Stimulated activated CD4-positive, alpha-beta T cell treated with anti-CD3 and anti-CD28 coated beads, Interleukin-12 subunit alpha, Interleukin-12 subunit beta, amount 100 ng/mL, for 48 hours (primary cell): ENCODE measurements around the gene ZBED4.

Experiments
- DNase-seq, 3 donors: peaks; one replicate each; pipeline ENCODE4 v3.0.0-alpha.2; 2020; ENCODE audit warnings: low read depth in 2 of 3, low spot score in 1 of 3

The ZBED4 gene

DNA sequence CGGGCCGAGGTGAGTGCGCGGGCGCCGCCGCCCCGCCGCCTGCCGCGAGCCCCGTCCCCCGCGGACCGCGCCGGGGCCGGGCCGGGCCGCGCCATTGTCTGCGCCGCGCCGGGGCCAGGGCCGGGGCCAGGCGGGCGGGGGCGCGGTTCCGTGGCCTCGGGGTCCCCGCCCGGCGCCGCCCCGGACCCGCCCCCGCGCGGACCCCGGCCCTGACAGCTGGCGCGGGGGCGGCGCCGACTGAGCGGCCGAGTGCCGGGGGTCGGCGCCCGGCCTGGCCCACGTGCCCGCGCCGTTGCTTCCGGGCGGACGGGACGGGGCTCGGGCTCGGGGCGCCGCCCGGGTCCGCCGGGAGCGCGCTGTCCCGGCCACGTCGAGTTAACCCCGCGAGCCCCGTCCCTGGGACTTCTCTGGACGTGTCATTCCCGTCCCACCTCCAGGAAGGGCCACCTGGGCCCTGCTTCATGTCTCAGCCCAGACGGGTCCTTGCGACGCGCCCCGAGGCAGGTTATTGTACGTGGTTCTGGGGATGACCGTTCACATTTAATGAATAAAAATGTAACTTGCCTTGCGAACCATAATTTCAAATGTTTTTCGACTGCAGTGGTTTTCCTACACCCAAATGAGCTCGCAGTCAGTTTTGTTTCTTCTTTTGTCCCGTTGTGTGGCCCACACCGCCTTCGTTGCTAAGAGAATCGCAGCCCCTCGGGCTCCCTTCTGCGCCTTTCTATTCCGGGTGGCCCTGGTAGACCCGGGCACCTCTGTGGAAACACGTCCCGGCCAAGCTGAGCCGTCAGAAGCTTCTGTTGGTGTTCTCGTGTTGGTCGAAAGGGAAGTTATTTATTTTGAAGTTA, 562 bp downstream of the ZBED4 start:
- no peak for DNase-seq

DNA sequence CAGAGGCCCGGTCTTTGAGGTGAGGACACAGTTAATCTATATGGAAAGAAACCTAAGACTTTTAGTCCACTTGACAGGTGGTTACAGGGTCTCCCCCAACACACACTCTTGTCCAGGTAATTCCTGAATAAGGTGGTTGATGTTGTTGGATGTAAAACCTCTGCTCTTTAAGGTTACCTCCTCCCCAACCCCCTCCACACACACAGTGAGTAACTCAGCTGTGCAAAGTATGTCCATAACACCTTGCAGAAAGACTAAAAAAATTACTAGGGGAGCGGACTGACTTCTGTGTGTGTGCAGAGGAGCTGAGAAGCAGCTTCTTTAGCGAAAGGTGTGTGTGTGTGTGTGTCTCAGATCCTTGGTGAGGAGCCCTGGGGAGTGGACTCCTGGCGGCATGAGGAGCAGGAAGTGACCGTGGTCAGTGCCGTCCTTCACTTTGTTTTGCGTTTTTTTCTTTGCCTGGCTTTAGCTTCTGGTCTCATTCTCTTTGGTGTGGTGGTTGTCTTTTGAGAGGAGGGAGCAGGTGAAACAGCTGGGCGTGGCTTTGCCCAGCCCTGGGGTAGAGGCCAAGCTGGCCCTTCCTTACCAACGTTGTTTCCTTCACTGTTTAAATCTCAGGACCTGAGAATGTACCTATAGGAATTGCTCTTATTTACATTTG, 1.7 kb downstream of the ZBED4 start:
- DNase-seq, result no peak

DNA sequence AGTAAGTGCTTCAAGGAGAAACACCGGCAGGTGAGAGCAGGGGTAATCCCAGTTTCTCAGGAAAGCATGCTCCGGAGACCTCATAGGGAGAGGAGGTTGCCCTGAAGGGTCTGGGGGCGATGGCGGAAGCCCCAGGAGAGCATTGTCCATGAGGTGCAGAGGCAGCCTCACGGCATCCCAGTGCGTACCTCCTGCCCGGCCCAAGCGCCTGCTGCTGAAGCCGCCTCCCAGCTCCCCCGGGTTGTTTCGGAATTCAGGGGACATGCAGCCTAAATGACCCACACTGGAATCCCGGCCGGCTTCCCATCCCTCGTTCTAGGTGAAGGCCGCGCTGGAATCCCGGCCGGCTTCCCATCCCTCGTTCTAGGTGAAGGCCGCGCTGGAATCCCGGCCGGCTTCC, 2.7 kb downstream of the ZBED4 start:
- DNase-seq, result no peak

DNA sequence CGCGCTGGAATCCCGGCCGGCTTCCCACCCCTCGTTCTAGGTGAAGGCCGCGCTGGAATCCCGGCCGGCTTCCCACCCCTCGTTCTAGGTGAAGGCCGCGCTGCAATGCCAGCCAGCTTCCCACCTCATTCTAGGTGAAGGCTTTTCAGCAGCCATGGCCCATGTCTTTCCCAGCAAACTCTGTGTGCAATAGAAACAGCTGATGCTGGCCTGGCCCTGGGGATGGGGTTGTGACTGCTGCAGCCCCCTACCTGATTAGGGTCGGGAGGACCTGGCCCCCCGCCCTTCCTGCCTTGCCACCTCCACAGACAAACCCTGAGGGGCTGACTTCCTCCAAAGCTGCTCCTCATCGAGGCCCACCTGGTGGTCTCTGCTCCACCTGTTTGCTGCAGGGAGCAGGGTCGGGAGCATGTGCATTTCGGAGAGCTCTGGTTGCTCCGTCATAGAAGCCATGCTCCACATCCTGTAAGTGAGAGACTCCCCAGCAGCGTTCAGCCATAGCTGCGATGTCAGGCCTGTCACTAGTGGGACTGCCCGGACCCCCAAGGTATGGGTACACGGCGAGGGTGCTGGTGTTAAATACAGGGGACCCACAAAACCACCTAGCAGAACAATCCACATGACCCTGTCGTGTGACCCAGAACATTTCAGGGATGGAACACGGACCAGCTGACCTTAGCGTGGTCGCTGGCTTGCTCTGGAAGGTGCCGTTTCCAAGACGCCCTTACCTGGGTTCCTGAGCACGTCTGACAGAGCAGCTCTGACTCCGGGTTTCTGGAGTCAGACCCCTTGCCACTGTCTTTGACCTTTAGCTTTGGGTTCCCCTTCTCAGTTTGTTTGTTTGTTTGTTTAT, 3.3 kb downstream of the ZBED4 start:
- DNase-seq, result no peak

DNA sequence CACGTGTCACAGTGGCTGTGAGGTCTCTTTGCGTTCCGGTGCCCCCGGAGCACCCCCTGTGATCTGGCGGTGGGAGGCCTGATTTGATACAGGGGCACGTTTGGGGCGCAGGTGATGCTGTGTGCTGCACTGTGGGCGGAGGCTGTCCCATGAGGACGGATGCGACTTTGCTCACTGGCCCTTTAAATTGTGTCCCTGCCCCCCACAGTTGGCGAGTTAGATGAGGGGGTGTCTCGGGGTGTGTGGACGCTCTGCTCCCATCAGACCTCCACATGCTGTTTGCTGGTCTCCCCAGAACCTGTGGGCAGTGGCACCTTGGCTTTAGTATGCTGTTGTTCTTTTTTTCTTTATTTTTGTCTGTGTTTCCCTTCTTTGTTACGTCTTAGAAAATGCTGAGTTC, 5.2 kb downstream of the ZBED4 start:
- DNase-seq, result no peak

DNA sequence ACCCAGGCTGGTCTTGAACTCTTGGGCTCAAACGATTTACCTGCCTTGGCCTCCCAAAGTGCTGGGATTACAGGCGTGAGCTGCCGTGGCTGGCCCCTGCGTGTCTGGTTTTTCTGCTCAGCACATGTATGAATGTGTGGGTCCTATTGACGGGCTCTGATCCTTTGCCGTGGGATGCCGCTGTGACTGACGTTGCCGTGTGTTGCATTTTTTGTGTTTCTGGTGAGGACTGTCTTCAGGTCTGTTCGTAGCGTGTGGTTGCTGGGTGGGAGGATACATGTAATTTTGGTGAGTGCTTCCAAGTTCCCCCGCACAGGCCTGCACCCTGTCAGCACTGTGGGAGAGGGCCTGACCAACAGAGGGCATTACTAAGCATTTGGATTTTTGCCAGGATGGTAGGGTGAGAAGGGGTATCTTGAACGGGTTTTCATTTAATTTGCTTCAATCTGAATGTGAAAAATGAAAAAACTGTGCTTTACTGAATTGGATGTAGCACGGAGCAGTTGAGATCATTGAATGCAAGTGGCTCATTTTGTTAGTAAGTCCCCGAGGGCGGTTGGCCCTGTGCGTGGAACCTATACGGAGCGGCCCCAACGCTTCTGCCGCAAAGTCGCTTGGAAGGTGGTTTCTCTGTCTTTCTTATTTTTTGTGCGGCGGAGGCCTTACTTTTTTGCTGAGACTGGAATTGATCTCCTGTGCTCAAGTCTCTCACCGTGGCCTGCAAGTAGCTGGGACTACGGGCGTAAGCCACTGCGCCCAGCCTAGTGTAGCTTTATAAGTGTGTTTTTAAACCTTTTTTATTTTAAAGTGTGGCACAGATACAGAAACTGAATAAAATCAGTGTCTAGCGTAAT, 8.2 kb downstream of the ZBED4 start:
- no peak for DNase-seq

DNA sequence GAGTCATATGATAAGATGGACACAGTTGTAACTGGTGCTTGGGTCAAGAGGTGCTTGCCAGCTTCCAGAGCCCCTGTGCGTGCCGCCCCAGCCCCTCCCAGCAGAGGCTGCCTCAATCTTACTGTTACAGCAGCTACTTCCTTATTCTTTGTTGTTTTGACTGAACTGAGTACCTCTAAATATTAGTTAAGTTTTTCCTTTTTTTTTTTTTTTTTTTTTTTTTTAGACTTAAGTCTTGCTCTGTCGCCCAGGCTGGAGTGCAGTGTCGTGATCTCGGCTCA, 8.8 kb downstream of the ZBED4 start:
- DNase-seq, result no peak

DNA sequence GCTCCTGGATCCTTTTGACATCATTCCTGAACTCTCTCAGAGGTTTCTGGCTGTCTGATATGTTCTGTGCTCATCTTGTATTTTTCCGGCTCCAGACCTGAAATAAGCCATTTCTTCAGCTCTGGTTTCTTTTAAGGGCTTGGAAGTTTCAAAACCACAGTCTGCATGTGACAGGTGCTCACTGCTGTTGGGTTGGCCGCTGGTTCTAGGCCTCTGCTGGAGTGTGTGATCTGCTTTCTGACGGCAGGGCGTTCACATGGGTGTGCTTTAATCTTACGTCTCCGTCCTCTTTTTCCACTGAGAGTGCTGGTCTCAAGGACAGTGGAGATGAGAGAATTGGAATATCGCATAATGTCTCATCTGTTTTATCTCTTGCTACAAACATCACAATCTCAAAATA, 10.3 kb downstream of the ZBED4 start:
- no peak for DNase-seq

DNA sequence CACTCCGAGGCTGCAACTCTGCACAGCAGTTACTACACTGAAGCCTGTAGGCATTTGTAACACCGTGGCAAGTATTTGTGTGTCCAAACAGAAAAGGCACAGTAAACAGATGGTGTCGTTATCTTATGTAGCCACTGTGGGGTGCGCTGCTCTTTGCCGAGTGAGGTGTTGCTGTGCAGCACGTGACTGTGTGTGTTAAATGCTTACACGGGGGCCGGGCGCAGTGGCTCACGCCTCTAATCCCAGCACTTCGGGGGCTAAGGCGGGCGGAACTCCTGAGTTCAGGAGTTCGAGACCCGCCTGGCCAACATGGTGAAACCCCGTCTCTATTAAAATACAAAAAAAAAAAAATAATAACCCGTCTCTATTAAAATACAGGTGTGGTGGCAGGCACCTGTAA, 11.5 kb downstream of the ZBED4 start:
- DNase-seq, result no peak

DNA sequence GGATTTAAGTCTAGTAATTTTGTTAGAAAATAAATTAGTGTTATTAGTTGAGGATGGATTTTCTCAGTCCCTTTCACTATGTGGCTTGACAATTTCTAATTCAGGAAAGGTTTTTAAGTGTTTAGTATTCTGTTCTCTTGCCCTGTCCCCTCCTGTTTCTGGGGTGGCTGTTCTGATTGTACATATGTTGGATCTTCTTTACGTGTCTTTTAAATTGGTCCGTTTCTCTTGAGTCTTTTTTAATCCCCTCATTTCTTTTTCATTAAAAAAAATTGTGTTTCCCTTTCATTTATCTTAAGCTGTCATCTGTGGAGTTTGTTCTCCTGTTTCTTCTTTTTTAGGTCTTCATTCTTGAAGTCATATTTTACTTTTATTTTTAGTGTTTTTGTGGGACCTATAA, 12.5 kb downstream of the ZBED4 start:
- no peak for DNase-seq

DNA sequence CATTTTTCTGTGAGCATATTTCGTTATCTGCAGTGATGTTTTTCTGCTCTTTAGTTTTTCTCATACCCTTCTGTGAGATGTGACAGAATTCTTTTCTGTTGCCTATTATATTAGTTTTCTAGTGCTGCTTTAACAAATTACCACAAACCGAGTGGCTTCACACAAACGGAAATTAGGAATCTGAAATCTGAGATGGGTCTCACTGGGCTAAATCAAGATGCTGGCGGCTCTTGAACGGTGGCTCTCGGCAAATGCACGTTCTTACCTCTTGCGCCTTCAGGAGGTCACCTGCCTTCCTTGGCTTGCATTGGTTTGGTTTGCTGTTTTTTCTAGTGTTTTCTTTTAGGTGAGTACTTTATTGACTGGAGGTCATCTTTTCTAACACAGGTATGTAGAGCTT, 13.0 kb downstream of the ZBED4 start:
- DNase-seq, result no peak

DNA sequence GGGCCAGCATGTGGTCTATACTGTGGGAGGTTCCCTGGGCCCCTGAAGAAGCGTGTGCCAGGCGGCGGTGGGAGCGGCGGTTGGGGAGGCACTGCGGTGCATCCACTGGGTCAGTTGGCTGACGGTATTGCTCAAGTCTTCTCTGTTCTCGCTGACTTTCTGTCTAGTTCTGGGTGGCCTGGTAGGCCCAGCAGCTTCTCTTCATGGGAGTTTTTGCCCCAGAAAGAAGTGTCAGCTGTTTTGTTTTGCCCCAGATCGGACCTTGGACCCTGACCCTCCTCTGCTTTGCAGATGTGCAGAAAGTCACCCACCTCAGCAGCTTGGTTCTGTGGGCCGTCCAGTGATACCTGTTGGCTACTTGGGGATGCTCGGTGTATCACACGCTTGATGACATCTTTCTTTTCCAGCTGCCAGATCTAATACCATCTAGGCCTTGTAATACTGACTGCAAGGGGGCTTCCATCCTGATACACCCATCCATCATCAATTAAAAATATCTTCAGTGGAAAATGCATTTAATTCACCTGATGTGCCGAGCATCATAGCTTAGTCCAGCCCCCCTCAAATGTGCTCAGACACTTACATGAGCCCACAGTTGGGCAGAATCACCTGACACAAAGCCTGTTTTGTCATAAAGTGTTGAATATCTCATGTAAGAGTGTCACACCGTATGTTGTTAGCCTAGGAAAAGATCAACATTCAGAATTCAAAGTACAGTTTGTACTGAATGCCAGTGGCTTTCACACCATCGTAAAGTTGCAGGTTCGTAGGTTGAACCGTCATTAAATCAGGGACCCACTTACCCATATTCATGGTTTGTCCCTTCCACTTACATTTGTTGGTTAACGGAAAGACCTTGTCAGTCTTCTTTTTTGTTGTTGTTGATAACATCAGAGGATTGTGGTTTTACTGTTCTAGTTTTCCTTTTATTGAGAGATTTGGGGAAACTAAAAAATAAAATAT, 13.9 kb downstream of the ZBED4 start:
- DNase-seq, result no peak

DNA sequence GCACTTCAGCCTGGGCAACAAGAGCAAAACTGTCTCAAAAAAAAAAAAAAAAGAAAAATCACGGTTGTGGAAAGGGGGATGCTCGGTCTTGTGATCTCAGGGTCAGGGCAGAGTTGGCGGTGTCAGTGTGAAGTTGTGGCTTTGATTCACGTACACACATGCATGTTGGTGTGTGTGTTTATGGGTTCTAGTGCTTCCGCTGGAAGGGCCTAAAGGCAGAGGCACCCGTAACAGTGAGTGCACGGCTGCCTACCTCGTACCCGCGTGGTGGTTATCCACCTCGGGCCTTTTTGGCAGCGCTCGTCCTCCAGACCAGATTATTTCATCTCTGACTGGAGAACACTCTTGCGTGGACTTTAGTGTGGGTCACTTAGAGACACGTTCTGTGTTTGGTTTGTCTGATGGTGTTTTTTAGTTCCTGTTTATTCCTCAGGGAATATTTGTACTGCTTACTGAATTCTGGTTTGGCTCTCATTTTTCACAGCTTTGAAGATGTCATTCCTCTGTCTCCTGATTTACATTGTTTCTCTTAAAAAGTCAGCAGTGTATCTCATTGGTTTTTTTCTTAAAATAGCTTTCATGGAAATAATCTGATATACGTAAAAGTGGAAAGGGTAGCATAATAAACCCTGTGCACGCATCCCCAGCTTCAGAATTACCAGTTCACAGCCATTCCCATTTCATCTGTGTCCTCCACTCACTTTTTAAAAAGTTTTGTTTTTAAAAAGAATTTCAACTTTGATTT, 15.6 kb downstream of the ZBED4 start:
- no peak for DNase-seq

DNA sequence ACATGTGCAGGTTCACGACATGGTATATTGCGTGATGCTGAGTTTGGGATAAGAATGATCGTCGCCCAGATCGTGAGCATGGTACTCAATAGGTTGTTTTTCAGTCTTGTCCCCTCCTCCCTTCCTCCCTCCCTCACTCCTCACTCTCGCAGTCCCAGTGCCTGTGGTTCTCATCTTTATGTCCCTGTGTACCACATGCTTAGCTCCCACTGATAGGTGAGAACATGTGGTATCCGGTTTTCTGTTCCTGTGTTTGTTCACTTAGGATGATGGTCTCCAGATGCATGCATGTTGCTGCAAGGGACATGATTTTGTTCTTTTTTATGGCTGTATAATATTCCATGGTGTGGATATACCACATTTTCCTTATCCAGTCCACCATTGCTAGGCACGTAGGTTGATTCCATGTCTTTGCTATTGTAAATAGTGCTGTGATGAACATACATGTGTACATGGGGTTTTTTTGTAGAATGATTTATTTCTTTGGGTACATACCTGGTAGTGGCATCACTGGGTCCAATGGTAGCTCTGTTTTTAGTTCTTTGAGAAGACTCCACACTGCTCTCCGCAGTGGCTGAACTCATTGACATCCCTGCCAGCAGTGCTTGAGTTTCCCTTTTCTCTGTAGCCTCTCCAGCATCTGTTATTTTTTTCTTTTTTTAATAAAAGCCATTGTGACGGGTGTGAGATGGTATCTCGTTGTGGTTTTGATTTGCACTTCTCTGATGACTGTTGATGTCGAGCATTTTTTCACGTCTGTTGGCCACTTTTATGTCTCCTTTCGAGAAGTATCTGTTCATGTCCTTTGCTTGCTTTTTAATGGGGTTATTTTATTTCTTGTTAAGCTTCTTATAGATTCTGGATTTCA, 16.4 kb downstream of the ZBED4 start:
- DNase-seq, result no peak

DNA sequence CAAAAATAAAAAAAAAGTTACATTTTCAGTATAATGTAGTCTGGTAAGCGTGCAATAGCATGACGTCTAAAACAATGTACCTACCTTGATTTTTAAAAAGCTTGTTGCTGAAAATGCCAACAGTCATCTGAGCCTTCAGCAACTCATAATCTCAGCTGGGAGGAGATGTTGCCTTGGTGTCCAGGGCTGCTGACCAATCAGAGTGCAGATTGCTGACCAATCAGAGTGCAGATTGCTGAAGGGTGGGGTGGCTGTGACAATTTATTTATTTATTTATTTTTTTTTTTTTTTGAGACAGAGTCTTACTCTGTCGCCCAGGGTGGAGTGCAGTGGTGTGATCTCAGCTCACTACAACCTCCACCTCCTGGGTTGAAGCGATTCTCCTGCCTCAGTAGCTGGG, 17.8 kb downstream of the ZBED4 start:
- DNase-seq, result no peak

DNA sequence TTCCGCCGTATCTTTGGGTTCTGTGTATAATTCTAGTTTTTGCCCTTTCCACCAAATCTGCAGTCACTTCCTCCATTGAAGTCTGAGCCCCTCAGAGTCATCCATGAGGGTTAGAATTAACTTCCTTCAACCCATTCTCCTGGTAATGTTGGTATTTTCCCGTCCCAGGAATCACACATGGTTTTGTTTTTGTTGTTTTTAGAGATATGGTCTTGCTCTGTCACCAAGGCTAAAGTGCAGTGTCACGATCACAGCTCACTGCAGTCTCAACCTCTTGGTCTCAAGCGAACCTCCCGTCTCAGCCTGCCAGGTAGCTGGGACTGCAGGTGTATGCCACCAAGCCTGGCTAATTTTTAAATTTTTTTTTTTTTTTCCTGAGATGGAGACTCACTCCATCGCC, 18.7 kb downstream of the ZBED4 start:
- DNase-seq, result no peak

DNA sequence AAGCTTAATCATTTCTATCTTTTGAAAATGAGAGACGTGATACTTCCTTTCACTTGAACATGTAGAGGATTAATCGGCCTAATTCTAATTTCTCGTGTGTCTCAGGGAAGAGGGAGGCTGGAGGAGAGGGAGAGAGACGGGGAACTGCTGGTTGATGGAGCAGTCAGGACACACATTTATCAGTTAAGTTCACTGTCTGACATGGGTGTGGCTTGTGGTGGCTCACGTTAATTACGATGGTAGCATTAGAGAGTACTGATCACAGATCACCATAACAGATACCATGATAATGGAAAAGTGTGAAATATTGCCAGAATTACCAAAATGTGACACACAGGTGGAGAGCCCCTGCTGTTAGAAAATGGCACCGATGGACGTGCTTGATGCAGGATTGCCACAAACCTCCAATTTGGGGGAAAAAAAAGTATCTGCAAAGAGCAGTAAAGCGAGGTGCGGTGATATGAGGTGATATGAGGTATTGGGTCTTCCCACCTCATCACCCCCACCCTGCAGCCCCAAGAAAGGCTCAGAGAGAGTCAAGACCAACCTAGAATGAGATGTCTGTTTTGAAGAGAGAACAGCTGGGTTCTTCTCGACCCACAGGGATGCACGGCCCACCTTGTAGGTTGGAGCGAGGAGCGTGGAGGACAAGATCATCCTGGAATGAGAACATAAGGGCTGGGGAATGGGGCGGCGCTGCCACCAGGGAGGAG, 19.7 kb downstream of the ZBED4 start:
- DNase-seq, result no peak

DNA sequence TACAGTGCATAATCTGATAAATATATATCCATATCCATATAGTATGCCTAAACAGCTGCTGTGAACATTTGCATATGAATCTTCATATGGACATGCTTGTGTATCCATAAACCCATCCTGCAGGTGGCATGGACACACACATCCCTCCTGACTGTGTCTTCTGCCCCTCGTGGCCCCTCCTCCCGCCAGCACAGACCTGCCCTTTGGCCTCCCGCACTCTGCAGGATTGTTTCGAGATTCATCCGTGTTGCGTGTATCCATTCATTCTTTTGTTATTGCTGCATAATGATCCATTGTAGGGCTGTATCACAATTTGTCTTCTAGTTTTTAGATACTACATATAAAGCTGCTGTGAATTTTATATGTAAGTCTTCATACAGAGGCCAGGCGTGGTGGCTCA, 24.0 kb downstream of the ZBED4 start:
- DNase-seq, result no peak
